Measurements from ENCODE around the gene RGMA.

DNA sequence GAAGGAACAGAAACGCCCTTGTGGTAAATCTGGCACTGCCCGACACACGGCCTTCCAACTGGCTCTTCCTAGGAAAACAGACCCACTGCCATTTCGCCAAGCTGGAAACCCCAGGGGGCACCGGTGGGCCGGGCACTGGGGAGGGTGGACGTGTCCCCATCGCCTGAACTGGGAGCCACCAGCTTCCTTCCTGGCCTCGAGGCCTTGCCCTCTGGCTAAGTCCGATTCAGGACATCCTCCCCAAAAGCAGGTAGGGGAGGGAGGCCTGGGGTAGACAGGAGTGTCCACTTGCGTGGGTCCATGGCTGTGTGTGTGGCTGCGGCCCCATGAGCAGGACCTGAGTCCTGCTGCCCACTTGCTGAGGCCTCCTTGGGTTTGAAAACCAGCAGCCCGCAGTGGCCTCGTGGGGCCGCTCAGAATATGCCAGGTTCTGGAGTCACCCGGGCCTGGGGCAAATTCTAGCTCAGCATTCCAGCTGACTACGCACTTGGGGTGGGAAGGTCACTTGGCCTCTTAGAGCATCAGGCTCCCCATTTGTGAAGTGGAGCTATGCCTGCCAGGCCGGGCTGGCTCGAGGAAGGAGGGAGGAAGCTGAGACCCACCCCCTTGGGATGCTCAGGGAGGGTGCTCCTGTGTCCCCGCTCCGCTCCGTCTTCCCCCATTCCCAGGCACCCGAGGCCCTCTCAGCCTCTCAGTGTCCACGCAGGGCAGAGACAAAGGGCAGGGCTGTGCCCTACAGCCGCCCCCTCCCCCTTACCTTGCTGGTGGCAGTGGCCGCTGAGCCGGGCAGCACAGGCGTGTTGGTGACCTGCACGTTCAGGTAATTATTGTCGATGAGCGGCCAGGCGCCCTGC lies 37.5 kb downstream of the RGMA start:
- no peak for TF ChIP-seq BHLHE40 (IDR thresholded peaks at IDR 0.05; ENCODE audit: borderline replicate concordance)
- no peak for TF ChIP-seq FOXA1 (IDR thresholded peaks at IDR 0.05)
- TF ChIP-seq FOXK2 (IDR thresholded peaks at IDR 0.05), result no peak
- TF ChIP-seq CTBP1 (IDR thresholded peaks at IDR 0.05; ENCODE audit: borderline replicate concordance), result no peak
- no peak for TF ChIP-seq NFRKB (IDR thresholded peaks at IDR 0.05)
- no peak for TF ChIP-seq SP1 (IDR thresholded peaks at IDR 0.05)
- no peak for TF ChIP-seq SUZ12 (IDR thresholded peaks at IDR 0.05)
- TF ChIP-seq, protein P1, sequence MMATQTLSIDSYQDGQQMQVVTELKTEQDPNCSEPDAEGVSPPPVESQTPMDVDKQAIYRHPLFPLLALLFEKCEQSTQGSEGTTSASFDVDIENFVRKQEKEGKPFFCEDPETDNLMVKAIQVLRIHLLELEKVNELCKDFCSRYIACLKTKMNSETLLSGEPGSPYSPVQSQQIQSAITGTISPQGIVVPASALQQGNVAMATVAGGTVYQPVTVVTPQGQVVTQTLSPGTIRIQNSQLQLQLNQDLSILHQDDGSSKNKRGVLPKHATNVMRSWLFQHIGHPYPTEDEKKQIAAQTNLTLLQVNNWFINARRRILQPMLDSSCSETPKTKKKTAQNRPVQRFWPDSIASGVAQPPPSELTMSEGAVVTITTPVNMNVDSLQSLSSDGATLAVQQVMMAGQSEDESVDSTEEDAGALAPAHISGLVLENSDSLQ (IDR thresholded peaks at IDR 0.05), result no peak

Data from HEK293T (cell line).